GM23338 (cell line): ENCODE results near the gene KIAA1614. TPM values are rescaled to one million over a fixed set of nuclear protein-coding genes. Genes with fewer than 3 reads are reported as not detected.

Experiments used
- ATAC-seq: fragments of 200-7000 bp; cut with Tn5 transposase; 3 replicates; pipeline ENCODE4 v1.9.1; 2020
- DNase-seq: peaks from one replicate; pipeline ENCODE4 v3.0.0-alpha.2; 2015; ENCODE audit warnings: low spot score
- H2AFZ ChIP-seq: fragments of 200-600 bp; sonication (generic); 2 replicates; pipeline ENCODE4 v1.8.0; 2016; ENCODE audit warnings: antibody characterized with exemption, mild to moderate bottlenecking, moderate library complexity
- H3F3A ChIP-seq: fragments of 200-600 bp; sonication (generic); replicated peaks from 2 replicates; pipeline ENCODE4 v1.8.0; 2017; ENCODE audit warnings: antibody characterized with exemption, mixed run types, low read depth
- H3K27ac ChIP-seq: fragments of 200-600 bp; sonication (generic); 2 replicates; pipeline ENCODE4 v1.6.1; 2016; ENCODE audit warnings: low read depth
- H3K27me3 ChIP-seq: fragments of 200-600 bp; sonication (generic); 2 replicates; pipeline ENCODE4 v1.8.0; 2016; ENCODE audit warnings: mild to moderate bottlenecking, mixed run types, moderate library complexity; ENCODE audit not compliant: insufficient read depth
- H3K36me3 ChIP-seq: fragments of 200-600 bp; sonication (generic); 2 replicates; pipeline ENCODE4 v1.8.0; 2016; ENCODE audit warnings: mild to moderate bottlenecking; ENCODE audit not compliant: insufficient read depth
- H3K4me1 ChIP-seq: fragments of 200-600 bp; sonication (generic); 2 replicates; pipeline ENCODE4 v1.8.0; 2016; ENCODE audit warnings: mild to moderate bottlenecking, moderate library complexity; ENCODE audit not compliant: insufficient read depth
- H3K4me2 ChIP-seq: fragments of 200-600 bp; sonication (generic); 2 replicates; pipeline ENCODE4 v1.7.1; 2017; ENCODE audit warnings: mixed run types
- H3K4me3 ChIP-seq: fragments of 200-600 bp; sonication (generic); 2 replicates; pipeline ENCODE4 v1.6.1; 2016; ENCODE audit warnings: mixed run types
- H3K79me2 ChIP-seq: fragments of 200-600 bp; sonication (generic); replicated peaks from 2 replicates; pipeline ENCODE4 v1.8.0; 2017; ENCODE audit warnings: mild to moderate bottlenecking; ENCODE audit not compliant: insufficient read depth
- H3K9me2 ChIP-seq: fragments of 200-600 bp; sonication (generic); 2 replicates; pipeline ENCODE4 v1.8.0; 2017; ENCODE audit not compliant: insufficient read depth
- H4K20me1 ChIP-seq: fragments of 200-600 bp; sonication (generic); replicated peaks from 2 replicates; pipeline ENCODE4 v1.8.0; 2017; ENCODE audit warnings: mild to moderate bottlenecking; ENCODE audit not compliant: insufficient read depth
- H3K27ac Mint-ChIP-seq: 2 replicates; pipeline ENCODE4 v1.8.0; 2020; ENCODE audit warnings: inconsistent platforms, mild to moderate bottlenecking, moderate library complexity, mixed read lengths
- H3K27me3 Mint-ChIP-seq: 3 replicates; pipeline ENCODE4 v1.8.0; 2022; ENCODE audit warnings: low read depth, mild to moderate bottlenecking, moderate library complexity, mixed read lengths, inconsistent platforms; ENCODE audit not compliant: insufficient read depth, poor library complexity
- H3K36me3 Mint-ChIP-seq: 3 replicates; pipeline ENCODE4 v1.8.0; 2021; ENCODE audit warnings: low read depth, mild to moderate bottlenecking, inconsistent platforms, moderate library complexity, mixed read lengths
- H3K4me1 Mint-ChIP-seq: 3 replicates; pipeline ENCODE4 v1.8.0; 2020; ENCODE audit warnings: mild to moderate bottlenecking, inconsistent platforms, mixed read lengths
- H3K4me3 Mint-ChIP-seq: 3 replicates; pipeline ENCODE4 v1.8.0; 2021; ENCODE audit warnings: moderate library complexity, mild to moderate bottlenecking, inconsistent platforms, mixed read lengths
- H3K9me3 Mint-ChIP-seq: 3 replicates; pipeline ENCODE4 v1.8.0; 2020; ENCODE audit warnings: moderate library complexity, mild to moderate bottlenecking, inconsistent platforms, mixed read lengths
- CREB1 ChIP-seq: fragments of 250-450 bp; sonication (Bioruptor Pico); IDR thresholded peaks from 2 replicates; pipeline ENCODE4 v1.5.0; 2020; ENCODE audit warnings: low read depth, mild to moderate bottlenecking, moderate library complexity
- EZH2 ChIP-seq: fragments of 200-600 bp; sonication (generic); IDR thresholded peaks from one replicate; pipeline ENCODE4 v1.8.0; 2017; ENCODE audit warnings: antibody characterized with exemption, mild to moderate bottlenecking, low read depth; ENCODE audit not compliant: unreplicated experiment
- JUNB ChIP-seq: IDR thresholded peaks from one replicate; pipeline ENCODE4 v1.6.1; 2016; ENCODE audit warnings: antibody characterized with exemption; ENCODE audit not compliant: unreplicated experiment
- NANOG ChIP-seq: IDR thresholded peaks from 2 replicates; pipeline ENCODE4 v1.6.1; 2016; ENCODE audit warnings: antibody characterized with exemption, borderline replicate concordance
- POLR2AphosphoS5 ChIP-seq: IDR thresholded peaks from 2 replicates; pipeline ENCODE4 v1.6.1; 2016; ENCODE audit warnings: antibody characterized with exemption, low read depth
- polyA plus RNA-seq: library from polyadenylated mRNA; unstranded; fragments of >200 nt; fragmentation: Nextera tagmentation; extraction: Ambion mirVana; gene quantifications from 2 replicates; pipeline ENCODE4 v1.2.1, GENCODE V29; 2016
- total RNA-seq: library from RNA; depleted of rRNA; stranded (reverse); fragments of >200 nt; shearing (Covaris generic); gene quantifications from 2 replicates; pipeline ENCODE4 v1.2.3, GENCODE V29; 2014
- TF ChIP-seq, protein P1 (sequence below): fragments of 250-450 bp; sonication (Bioruptor Pico); IDR thresholded peaks from 2 replicates; pipeline ENCODE4 v1.5.0; 2020; ENCODE audit warnings: mild to moderate bottlenecking, moderate library complexity
- TF ChIP-seq, protein P2 (sequence below): IDR thresholded peaks from 2 replicates; pipeline ENCODE4 v1.6.1; 2016; ENCODE audit warnings: antibody characterized with exemption
- TF ChIP-seq, protein P3 (sequence below), 2 experiments: fragments of 200-600 bp in 1 of 2; sonication (generic) in 1 of 2; conservative IDR thresholded peaks; 2 replicates each; pipeline versions ENCODE4 v1.5.1 to v1.6.1; 2016 to 2017; ENCODE audit warnings: antibody characterized with exemption in 2 of 2, low read depth in 2 of 2, mild to moderate bottlenecking in 2 of 2, moderate library complexity in 1 of 2

The KIAA1614 gene
- total and polyA plus RNA-seq, 2 experiments from 2014 or later = 1.1 to 1.8 TPM

DNA sequence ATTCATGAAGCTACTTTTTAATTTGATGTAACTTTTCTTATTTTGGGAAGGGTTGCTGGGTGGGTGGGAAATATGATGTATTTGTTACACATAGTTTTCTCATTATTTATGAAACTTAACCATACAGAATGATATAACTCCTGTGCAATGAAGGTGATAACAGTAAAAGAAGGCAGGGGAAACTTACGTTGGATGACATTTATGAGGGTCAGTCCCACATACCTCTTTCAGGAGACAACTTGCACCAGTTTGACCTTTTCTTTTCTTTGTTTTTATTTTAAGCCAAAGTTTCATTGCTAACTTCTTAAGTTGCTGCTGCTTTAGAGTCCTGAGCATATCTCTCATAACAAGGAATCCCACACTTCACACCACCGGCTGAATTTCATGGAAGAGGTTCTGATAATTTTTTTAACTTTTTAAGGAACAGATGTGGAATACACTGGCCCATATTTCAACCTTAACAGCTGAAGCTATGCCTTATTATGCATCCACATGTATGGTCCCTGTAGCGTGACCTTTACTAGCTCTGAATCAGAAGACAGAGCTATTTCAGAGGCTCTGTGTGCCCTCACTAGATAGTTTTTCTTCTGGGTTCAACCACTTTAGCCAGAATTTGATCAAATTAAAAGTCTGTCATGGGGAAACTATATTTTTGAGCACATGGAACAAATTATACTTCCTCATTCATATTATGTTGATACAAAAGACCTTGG, 28.0 kb upstream of the KIAA1614 start:
- H3K27me3 ChIP-seq = no peaks in the 10 kb centered on the region
- H3K36me3 ChIP-seq = no peaks in the 10 kb centered on the region
- H3K36me3 Mint-ChIP-seq = no peaks in the 10 kb centered on the region
- H3F3A ChIP-seq = no peaks in the 10 kb centered on the region
- H3K4me3 Mint-ChIP-seq = no peak overlapping the region
- no peaks in the 10 kb centered on the region for H3K9me2 ChIP-seq
- peaks cover 1% of the 10 kb centered on the region for H3K27me3 Mint-ChIP-seq
- DNase-seq (no peak), ATAC-seq (no peak)
- H3K4me1 ChIP-seq = peaks cover 3% of the 10 kb centered on the region; the same call in 1 of the 2 replicates
- TF ChIP-seq POLR2AphosphoS5 = no peak
- no peak overlapping the region for H3K4me3 ChIP-seq
- peaks cover 4% of the 10 kb centered on the region for H3K4me1 Mint-ChIP-seq
- no peaks in the 10 kb centered on the region for H3K79me2 ChIP-seq
- no peak overlapping the region for H3K27ac Mint-ChIP-seq
- no peaks in the 10 kb centered on the region for H4K20me1 ChIP-seq
- H3K9me3 Mint-ChIP-seq = no peaks in the 10 kb centered on the region
- H3K4me2 ChIP-seq = no peak overlapping the region
- H2AFZ ChIP-seq = no peak overlapping the region
- H3K27ac ChIP-seq = no peak overlapping the region

DNA sequence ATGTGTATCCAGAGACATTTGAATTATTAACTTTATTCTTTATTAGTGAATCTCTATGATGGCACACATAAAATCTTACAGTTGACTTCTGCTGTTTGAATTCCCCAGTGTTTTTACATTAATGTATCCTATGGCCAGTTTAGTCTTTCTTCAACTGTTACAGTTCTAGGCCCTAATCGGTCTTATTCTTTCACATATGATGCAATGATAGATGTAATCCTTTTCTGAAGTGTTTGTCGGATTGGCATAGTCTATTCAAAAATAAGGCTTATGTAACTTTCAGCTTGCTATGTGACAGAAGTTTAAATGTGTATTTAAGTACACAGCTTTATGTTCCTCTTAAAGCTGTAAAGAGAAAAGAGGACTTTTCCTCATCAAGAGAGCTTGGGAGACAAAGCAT, 26.4 kb upstream of the KIAA1614 start:
- no peaks in the 10 kb centered on the region for H3K79me2 ChIP-seq
- H3F3A ChIP-seq = no peaks in the 10 kb centered on the region
- H3K9me3 Mint-ChIP-seq = no peaks in the 10 kb centered on the region

More for the DNA sequence above, 26.4 kb upstream of the KIAA1614 start:
- ATAC-seq (no peak), DNase-seq (no peak)
- H4K20me1 ChIP-seq = no peaks in the 10 kb centered on the region
- H3K27me3 ChIP-seq = no peaks in the 10 kb centered on the region
- H3K27ac ChIP-seq = no peak overlapping the region
- H3K4me1 ChIP-seq = peaks cover 3% of the 10 kb centered on the region; the same call in 1 of the 2 replicates
- no peak overlapping the region for H3K4me2 ChIP-seq
- H3K4me3 ChIP-seq = no peak overlapping the region
- no peaks in the 10 kb centered on the region for H3K9me2 ChIP-seq
- H3K36me3 Mint-ChIP-seq = no peaks in the 10 kb centered on the region
- no peak overlapping the region for H3K4me3 Mint-ChIP-seq
- peaks cover 6% of the 10 kb centered on the region for H3K4me1 Mint-ChIP-seq
- H2AFZ ChIP-seq = no peak overlapping the region
- no peaks in the 10 kb centered on the region for H3K36me3 ChIP-seq
- H3K27me3 Mint-ChIP-seq = peaks cover 1% of the 10 kb centered on the region
- H3K27ac Mint-ChIP-seq = no peak overlapping the region
- TF ChIP-seq, protein P1, sequence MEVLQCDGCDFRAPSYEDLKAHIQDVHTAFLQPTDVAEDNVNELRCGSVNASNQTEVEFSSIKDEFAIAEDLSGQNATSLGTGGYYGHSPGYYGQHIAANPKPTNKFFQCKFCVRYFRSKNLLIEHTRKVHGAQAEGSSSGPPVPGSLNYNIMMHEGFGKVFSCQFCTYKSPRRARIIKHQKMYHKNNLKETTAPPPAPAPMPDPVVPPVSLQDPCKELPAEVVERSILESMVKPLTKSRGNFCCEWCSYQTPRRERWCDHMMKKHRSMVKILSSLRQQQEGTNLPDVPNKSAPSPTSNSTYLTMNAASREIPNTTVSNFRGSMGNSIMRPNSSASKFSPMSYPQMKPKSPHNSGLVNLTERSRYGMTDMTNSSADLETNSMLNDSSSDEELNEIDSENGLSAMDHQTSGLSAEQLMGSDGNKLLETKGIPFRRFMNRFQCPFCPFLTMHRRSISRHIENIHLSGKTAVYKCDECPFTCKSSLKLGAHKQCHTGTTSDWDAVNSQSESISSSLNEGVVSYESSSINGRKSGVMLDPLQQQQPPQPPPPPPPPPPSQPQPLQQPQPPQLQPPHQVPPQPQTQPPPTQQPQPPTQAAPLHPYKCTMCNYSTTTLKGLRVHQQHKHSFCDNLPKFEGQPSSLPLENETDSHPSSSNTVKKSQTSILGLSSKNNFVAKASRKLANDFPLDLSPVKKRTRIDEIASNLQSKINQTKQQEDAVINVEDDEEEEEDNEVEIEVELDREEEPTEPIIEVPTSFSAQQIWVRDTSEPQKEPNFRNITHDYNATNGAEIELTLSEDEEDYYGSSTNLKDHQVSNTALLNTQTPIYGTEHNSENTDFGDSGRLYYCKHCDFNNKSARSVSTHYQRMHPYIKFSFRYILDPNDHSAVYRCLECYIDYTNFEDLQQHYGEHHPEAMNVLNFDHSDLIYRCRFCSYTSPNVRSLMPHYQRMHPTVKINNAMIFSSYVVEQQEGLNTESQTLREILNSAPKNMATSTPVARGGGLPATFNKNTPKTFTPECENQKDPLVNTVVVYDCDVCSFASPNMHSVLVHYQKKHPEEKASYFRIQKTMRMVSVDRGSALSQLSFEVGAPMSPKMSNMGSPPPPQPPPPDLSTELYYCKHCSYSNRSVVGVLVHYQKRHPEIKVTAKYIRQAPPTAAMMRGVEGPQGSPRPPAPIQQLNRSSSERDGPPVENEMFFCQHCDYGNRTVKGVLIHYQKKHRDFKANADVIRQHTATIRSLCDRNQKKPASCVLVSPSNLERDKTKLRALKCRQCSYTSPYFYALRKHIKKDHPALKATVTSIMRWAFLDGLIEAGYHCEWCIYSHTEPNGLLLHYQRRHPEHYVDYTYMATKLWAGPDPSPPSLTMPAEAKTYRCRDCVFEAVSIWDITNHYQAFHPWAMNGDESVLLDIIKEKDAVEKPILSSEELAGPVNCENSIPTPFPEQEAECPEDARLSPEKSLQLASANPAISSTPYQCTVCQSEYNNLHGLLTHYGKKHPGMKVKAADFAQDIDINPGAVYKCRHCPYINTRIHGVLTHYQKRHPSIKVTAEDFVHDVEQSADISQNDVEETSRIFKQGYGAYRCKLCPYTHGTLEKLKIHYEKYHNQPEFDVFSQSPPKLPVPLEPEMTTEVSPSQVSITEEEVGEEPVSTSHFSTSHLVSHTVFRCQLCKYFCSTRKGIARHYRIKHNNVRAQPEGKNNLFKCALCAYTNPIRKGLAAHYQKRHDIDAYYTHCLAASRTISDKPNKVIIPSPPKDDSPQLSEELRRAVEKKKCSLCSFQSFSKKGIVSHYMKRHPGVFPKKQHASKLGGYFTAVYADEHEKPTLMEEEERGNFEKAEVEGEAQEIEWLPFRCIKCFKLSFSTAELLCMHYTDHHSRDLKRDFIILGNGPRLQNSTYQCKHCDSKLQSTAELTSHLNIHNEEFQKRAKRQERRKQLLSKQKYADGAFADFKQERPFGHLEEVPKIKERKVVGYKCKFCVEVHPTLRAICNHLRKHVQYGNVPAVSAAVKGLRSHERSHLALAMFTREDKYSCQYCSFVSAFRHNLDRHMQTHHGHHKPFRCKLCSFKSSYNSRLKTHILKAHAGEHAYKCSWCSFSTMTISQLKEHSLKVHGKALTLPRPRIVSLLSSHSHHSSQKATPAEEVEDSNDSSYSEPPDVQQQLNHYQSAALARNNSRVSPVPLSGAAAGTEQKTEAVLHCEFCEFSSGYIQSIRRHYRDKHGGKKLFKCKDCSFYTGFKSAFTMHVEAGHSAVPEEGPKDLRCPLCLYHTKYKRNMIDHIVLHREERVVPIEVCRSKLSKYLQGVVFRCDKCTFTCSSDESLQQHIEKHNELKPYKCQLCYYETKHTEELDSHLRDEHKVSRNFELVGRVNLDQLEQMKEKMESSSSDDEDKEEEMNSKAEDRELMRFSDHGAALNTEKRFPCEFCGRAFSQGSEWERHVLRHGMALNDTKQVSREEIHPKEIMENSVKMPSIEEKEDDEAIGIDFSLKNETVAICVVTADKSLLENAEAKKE = no peak
- TF ChIP-seq CREB1 (CRISPR knock-in tag) (no peak), NANOG (no peak), EZH2 (no peak), JUNB (no peak)
- TF ChIP-seq, protein P2, sequence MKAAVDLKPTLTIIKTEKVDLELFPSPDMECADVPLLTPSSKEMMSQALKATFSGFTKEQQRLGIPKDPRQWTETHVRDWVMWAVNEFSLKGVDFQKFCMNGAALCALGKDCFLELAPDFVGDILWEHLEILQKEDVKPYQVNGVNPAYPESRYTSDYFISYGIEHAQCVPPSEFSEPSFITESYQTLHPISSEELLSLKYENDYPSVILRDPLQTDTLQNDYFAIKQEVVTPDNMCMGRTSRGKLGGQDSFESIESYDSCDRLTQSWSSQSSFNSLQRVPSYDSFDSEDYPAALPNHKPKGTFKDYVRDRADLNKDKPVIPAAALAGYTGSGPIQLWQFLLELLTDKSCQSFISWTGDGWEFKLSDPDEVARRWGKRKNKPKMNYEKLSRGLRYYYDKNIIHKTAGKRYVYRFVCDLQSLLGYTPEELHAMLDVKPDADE = no peak
- TF ChIP-seq, protein P3, sequence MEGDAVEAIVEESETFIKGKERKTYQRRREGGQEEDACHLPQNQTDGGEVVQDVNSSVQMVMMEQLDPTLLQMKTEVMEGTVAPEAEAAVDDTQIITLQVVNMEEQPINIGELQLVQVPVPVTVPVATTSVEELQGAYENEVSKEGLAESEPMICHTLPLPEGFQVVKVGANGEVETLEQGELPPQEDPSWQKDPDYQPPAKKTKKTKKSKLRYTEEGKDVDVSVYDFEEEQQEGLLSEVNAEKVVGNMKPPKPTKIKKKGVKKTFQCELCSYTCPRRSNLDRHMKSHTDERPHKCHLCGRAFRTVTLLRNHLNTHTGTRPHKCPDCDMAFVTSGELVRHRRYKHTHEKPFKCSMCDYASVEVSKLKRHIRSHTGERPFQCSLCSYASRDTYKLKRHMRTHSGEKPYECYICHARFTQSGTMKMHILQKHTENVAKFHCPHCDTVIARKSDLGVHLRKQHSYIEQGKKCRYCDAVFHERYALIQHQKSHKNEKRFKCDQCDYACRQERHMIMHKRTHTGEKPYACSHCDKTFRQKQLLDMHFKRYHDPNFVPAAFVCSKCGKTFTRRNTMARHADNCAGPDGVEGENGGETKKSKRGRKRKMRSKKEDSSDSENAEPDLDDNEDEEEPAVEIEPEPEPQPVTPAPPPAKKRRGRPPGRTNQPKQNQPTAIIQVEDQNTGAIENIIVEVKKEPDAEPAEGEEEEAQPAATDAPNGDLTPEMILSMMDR (conservative IDR thresholded peaks at IDR 0.05; ENCODE audit: low read depth in 2 of 2) = no peak
